PC-9 (cell line): ENCODE data around the gene DDOST.

Experiments
- EZH2 ChIP-seq: fragments of 200-600 bp; sonication (generic); IDR thresholded peaks from 2 replicates; pipeline ENCODE4 v1.8.0; 2017; ENCODE audit warnings: antibody characterized with exemption, low read depth
- TF ChIP-seq, protein P1 (sequence below): fragments of 200-600 bp; sonication (generic); conservative IDR thresholded peaks from 2 replicates; pipeline ENCODE4 v1.6.1; 2017; ENCODE audit warnings: mixed run types, antibody characterized with exemption, mild to moderate bottlenecking, moderate library complexity

DNA sequence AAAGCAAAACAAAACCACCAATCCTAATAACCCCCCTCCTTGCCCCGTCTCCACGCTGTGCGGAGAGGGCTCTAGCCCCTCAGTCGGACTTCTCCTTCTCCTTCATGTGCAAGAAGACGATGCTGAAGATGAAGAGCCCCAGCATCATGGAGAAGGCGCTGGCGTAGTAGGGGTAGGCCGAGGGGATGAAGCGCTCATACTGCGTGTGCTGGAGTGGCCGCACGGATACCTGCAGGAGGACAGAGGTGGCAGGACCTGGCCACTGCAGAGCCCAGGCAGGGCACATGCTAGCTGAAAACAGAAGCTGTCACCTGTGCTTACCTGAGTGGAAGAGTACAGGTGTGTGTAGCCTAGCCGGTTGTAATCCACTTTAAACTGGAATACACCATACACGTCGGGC is 8.9 kb downstream of the DDOST start:
- TF ChIP-seq, protein P1, sequence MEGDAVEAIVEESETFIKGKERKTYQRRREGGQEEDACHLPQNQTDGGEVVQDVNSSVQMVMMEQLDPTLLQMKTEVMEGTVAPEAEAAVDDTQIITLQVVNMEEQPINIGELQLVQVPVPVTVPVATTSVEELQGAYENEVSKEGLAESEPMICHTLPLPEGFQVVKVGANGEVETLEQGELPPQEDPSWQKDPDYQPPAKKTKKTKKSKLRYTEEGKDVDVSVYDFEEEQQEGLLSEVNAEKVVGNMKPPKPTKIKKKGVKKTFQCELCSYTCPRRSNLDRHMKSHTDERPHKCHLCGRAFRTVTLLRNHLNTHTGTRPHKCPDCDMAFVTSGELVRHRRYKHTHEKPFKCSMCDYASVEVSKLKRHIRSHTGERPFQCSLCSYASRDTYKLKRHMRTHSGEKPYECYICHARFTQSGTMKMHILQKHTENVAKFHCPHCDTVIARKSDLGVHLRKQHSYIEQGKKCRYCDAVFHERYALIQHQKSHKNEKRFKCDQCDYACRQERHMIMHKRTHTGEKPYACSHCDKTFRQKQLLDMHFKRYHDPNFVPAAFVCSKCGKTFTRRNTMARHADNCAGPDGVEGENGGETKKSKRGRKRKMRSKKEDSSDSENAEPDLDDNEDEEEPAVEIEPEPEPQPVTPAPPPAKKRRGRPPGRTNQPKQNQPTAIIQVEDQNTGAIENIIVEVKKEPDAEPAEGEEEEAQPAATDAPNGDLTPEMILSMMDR, result no peak
- no peak for TF ChIP-seq EZH2
